H9 (cell line): ENCODE results near the gene TMEM154. TPM values are rescaled to one million over a fixed set of nuclear protein-coding genes. Genes with fewer than 3 reads are reported as not detected.

Source experiments
- DNase-seq: peaks from one replicate; pipeline ENCODE4 v3.0.0-alpha.2; 2017
- H2AFZ ChIP-seq: one replicate; pipeline ENCODE4 v1.6.1; 2013; ENCODE audit warnings: mild to moderate bottlenecking, low read length, control low read depth, moderate library complexity
- H2AK5ac ChIP-seq: 2 replicates; pipeline ENCODE4 v1.6.1; 2013; ENCODE audit warnings: low read length, control low read depth, mixed read lengths; ENCODE audit not compliant: insufficient read length
- H2BK120ac ChIP-seq: one replicate; pipeline ENCODE4 v1.6.1; 2013; ENCODE audit warnings: low read depth, mild to moderate bottlenecking, low read length, control low read depth, inconsistent platforms; ENCODE audit not compliant: poor library complexity, severe bottlenecking
- H2BK12ac ChIP-seq: 2 replicates; pipeline ENCODE4 v1.6.1; 2013; ENCODE audit warnings: low read length, control low read depth, mixed read lengths, low read depth; ENCODE audit not compliant: insufficient read length
- H2BK15ac ChIP-seq: 2 replicates; pipeline ENCODE4 v1.6.1; 2013; ENCODE audit warnings: low read depth, low read length, control low read depth
- H2BK20ac ChIP-seq: one replicate; pipeline ENCODE4 v1.6.1; 2013; ENCODE audit warnings: low read depth, mild to moderate bottlenecking, low read length, control low read depth, inconsistent platforms; ENCODE audit not compliant: poor library complexity, severe bottlenecking
- H2BK5ac ChIP-seq: 2 replicates; pipeline ENCODE4 v1.6.1; 2013; ENCODE audit warnings: low read length, control low read depth, mixed read lengths; ENCODE audit not compliant: insufficient read length
- H3K14ac ChIP-seq: 2 replicates; pipeline ENCODE4 v1.6.1; 2013; ENCODE audit warnings: low read length, control low read depth; ENCODE audit not compliant: insufficient read depth
- H3K18ac ChIP-seq: 2 replicates; pipeline ENCODE4 v1.6.1; 2013; ENCODE audit warnings: low read depth, mild to moderate bottlenecking, mixed read lengths, low read length, control low read depth; ENCODE audit not compliant: insufficient read length
- H3K23ac ChIP-seq: 2 replicates; pipeline ENCODE4 v1.6.1; 2013; ENCODE audit warnings: low read length, control low read depth, mixed read lengths, low read depth; ENCODE audit not compliant: insufficient read length
- H3K23me2 ChIP-seq: 2 replicates; pipeline ENCODE4 v1.6.1; 2013; ENCODE audit warnings: low read depth, mild to moderate bottlenecking, mixed read lengths, low read length, control low read depth; ENCODE audit not compliant: insufficient read length, poor library complexity, severe bottlenecking
- H3K27ac ChIP-seq: 2 replicates; pipeline ENCODE4 v1.5.1; 2013; ENCODE audit warnings: low read length, control low read depth, mixed read lengths, low read depth; ENCODE audit not compliant: insufficient read length
- H3K27me3 ChIP-seq: 2 replicates; pipeline ENCODE4 v1.6.1; 2013; ENCODE audit warnings: low read length, control low read depth, inconsistent platforms; ENCODE audit not compliant: insufficient read depth
- H3K4ac ChIP-seq: 2 replicates; pipeline ENCODE4 v1.6.1; 2013; ENCODE audit warnings: low read depth, mild to moderate bottlenecking, control low read depth, inconsistent platforms, low read length, moderate library complexity
- H3K4me1 ChIP-seq: 2 replicates; pipeline ENCODE4 v1.6.1; 2013; ENCODE audit warnings: low read length, control low read depth, inconsistent platforms; ENCODE audit not compliant: insufficient read depth
- H3K4me2 ChIP-seq: 2 replicates; pipeline ENCODE4 v1.6.1; 2013; ENCODE audit warnings: low read length, control low read depth, mixed read lengths; ENCODE audit not compliant: insufficient read length, insufficient read depth
- H3K56ac ChIP-seq: 2 replicates; pipeline ENCODE4 v1.6.1; 2013; ENCODE audit warnings: low read depth, mild to moderate bottlenecking, mixed read lengths, low read length, control low read depth; ENCODE audit not compliant: insufficient read length
- H3K79me1 ChIP-seq: 2 replicates; pipeline ENCODE4 v1.6.1; 2013; ENCODE audit warnings: low read depth, mild to moderate bottlenecking, moderate library complexity, low read length, control low read depth, inconsistent platforms; ENCODE audit not compliant: insufficient read depth, poor library complexity, severe bottlenecking
- H3K79me2 ChIP-seq: 2 replicates; pipeline ENCODE4 v1.6.1; 2013; ENCODE audit warnings: low read length, control low read depth, inconsistent platforms; ENCODE audit not compliant: insufficient read depth
- H3K9ac ChIP-seq: 2 replicates; pipeline ENCODE4 v1.6.1; 2013; ENCODE audit warnings: low read length, control low read depth, mixed read lengths; ENCODE audit not compliant: insufficient read length; ENCODE audit errors: extremely low read depth
- H3K9me3 ChIP-seq: one replicate; pipeline ENCODE4 v1.6.1; 2013; ENCODE audit warnings: low read depth, low read length, inconsistent platforms; ENCODE audit not compliant: control insufficient read depth
- H3T11ph ChIP-seq: one replicate; pipeline ENCODE4 v1.6.1; 2013; ENCODE audit warnings: mild to moderate bottlenecking, low read length, control low read depth, inconsistent platforms
- H4K20me1 ChIP-seq: one replicate; pipeline ENCODE4 v1.6.1; 2013; ENCODE audit not compliant: control insufficient read depth, insufficient read length, insufficient read depth
- H4K5ac ChIP-seq: 2 replicates; pipeline ENCODE4 v1.6.1; 2013; ENCODE audit warnings: low read depth, mild to moderate bottlenecking, mixed read lengths, low read length, control low read depth; ENCODE audit not compliant: insufficient read length
- H4K8ac ChIP-seq: replicated peaks from 2 replicates; pipeline ENCODE4 v1.6.1; 2013; ENCODE audit warnings: low read length, control low read depth, mixed read lengths, low read depth; ENCODE audit not compliant: insufficient read length
- H4K91ac ChIP-seq: 2 replicates; pipeline ENCODE4 v1.6.1; 2013; ENCODE audit warnings: low read depth, mild to moderate bottlenecking, moderate library complexity, mixed read lengths, low read length, control low read depth; ENCODE audit not compliant: insufficient read length
- H3K27ac Mint-ChIP-seq, 3 experiments: 2 replicates in 2 of 3; 3 replicates in 1 of 3; pipeline ENCODE4 v1.8.0; 2020 to 2021; ENCODE audit warnings: mixed read lengths in 3 of 3, mild to moderate bottlenecking in 1 of 3, moderate library complexity in 1 of 3
- H3K27me3 Mint-ChIP-seq: 2 replicates; pipeline ENCODE4 v1.8.0; 2021; ENCODE audit warnings: low read depth, mild to moderate bottlenecking, moderate library complexity, mixed read lengths
- H3K36me3 Mint-ChIP-seq, 3 experiments: 2 replicates in 2 of 3; 3 replicates in 1 of 3; pipeline ENCODE4 v1.8.0; 2020 to 2021; ENCODE audit warnings: low read depth in 3 of 3, mixed read lengths in 3 of 3; ENCODE audit not compliant: insufficient read depth in 1 of 3
- H3K4me1 Mint-ChIP-seq, 2 experiments: 2 replicates each; pipeline ENCODE4 v1.8.0; 2020; ENCODE audit warnings: mixed read lengths in 2 of 2
- H3K4me3 Mint-ChIP-seq, 2 experiments: 2 replicates in 1 of 2; 3 replicates in 1 of 2; pipeline ENCODE4 v1.8.0; 2020 to 2021; ENCODE audit warnings: mild to moderate bottlenecking in 2 of 2, mixed read lengths in 2 of 2, moderate library complexity in 1 of 2
- H3K9me3 Mint-ChIP-seq, 2 experiments: 2 replicates in 1 of 2; 3 replicates in 1 of 2; pipeline ENCODE4 v1.8.0; 2020; ENCODE audit warnings: mild to moderate bottlenecking in 2 of 2, mixed read lengths in 2 of 2, moderate library complexity in 1 of 2
- WGBS: extraction: QIAGEN DNeasy Blood & Tissue Kit; methylation state at CpG from one replicate; pipeline ENCODE4 v1.1.7; 2013; ENCODE audit warnings: missing lambda C conversion rate, low lambda C conversion rate, mixed read lengths; ENCODE audit not compliant: insufficient read length; ENCODE audit errors: extremely low coverage; 5-methylcytosine and 5-hydroxymethylcytosine counted together
- total RNA-seq: library from RNA; stranded (reverse); gene quantifications from 2 replicates; pipeline ENCODE4 v1.2.1, GENCODE V29; 2021
- TF ChIP-seq, protein P1 (sequence below): fragments of 200-600 bp; sonication (generic); conservative IDR thresholded peaks from 3 replicates; pipeline ENCODE4 v1.8.0; 2021; ENCODE audit warnings: antibody characterized with exemption, mild to moderate bottlenecking

TMEM154 gene
- total RNA-seq, 1 experiment from 2014 or later = 1.7 TPM

DNA sequence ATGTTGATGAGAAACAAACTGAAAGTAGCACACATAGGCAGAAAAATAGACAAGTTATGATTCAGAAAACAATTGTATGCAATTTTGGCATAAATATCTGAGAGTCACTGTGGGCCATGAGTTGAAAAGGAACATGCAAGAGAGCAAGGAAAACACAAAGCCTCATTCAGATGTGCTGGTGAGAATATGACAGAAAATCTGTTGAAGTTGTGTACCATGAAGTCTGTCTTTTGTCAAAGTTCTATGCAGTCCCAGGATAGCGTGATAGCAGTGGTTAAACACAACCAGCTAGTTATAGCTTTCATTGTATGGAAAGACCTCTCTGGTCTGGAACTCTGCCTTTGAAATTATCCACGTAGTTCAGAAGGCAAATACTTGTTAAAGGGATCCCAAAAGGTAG lies 53.0 kb downstream of the TMEM154 start:
- H2AFZ ChIP-seq = no peak overlapping the region
- H3K4ac ChIP-seq = no peak overlapping the region
- H3K9me3 ChIP-seq = no peaks in the 10 kb centered on the region
- Mint-ChIP-seq H3K4me1 (peaks cover 4 to 7% of the 10 kb centered on the region in 2 experiments; a peak in 2 of 4 replicates), H3K4me3 (no peak overlapping the region), H3K9me3 (no peaks in the 10 kb centered on the region), H3K36me3 (no peaks in the 10 kb centered on the region), H3K27ac (no peak overlapping the region), H3K27me3 (no peaks in the 10 kb centered on the region)
- H4K5ac ChIP-seq = no peak overlapping the region
- H3K79me2 ChIP-seq = no peaks in the 10 kb centered on the region
- no peak overlapping the region for H3K18ac ChIP-seq
- H4K8ac ChIP-seq = no peak overlapping the region
- no CpG with 5 or more reads among the region's 2 CpGs for WGBS
- no peak overlapping the region for H3K4me2 ChIP-seq
- no peak overlapping the region for H3K27ac ChIP-seq
- no peak overlapping the region for H2BK120ac ChIP-seq
- no peak overlapping the region for H3K56ac ChIP-seq
- H3K79me1 ChIP-seq = no peaks in the 10 kb centered on the region
- H2AK5ac ChIP-seq = no peak overlapping the region
- no peak overlapping the region for H2BK20ac ChIP-seq
- no peak overlapping the region for H2BK5ac ChIP-seq
- no peak overlapping the region for H3T11ph ChIP-seq
- no peaks in the 10 kb centered on the region for H3K4me1 ChIP-seq
- TF ChIP-seq, protein P1, sequence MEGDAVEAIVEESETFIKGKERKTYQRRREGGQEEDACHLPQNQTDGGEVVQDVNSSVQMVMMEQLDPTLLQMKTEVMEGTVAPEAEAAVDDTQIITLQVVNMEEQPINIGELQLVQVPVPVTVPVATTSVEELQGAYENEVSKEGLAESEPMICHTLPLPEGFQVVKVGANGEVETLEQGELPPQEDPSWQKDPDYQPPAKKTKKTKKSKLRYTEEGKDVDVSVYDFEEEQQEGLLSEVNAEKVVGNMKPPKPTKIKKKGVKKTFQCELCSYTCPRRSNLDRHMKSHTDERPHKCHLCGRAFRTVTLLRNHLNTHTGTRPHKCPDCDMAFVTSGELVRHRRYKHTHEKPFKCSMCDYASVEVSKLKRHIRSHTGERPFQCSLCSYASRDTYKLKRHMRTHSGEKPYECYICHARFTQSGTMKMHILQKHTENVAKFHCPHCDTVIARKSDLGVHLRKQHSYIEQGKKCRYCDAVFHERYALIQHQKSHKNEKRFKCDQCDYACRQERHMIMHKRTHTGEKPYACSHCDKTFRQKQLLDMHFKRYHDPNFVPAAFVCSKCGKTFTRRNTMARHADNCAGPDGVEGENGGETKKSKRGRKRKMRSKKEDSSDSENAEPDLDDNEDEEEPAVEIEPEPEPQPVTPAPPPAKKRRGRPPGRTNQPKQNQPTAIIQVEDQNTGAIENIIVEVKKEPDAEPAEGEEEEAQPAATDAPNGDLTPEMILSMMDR = no peak
- H2BK12ac ChIP-seq = no peak overlapping the region
- no peaks in the 10 kb centered on the region for H4K20me1 ChIP-seq
- H3K23ac ChIP-seq = no peak overlapping the region
- H3K27me3 ChIP-seq = no peaks in the 10 kb centered on the region
- DNase-seq = no peak
- H3K9ac ChIP-seq = no peak overlapping the region
- H2BK15ac ChIP-seq = no peak overlapping the region
- H4K91ac ChIP-seq = no peak overlapping the region
- no peaks in the 10 kb centered on the region for H3K23me2 ChIP-seq
- no peak overlapping the region for H3K14ac ChIP-seq
